Stomach (tissue), 4 donors: ENCODE data around the gene GCNA.

ENCODE experiments used
- EP300 ChIP-seq: sonication (generic); formaldehyde crosslinking; IDR thresholded peaks from one replicate; pipeline ENCODE4 v1.6.1; 2017; ENCODE audit warnings: antibody characterized with exemption
- POLR2A ChIP-seq, 4 donors: fragments of 450-650 bp; IDR thresholded peaks; one replicate each; pipeline ENCODE4 v1.6.1; 2016; ENCODE audit warnings: antibody characterized with exemption in 4 of 4, control low read depth in 2 of 4, mild to moderate bottlenecking in 1 of 4, moderate library complexity in 1 of 4
- POLR2AphosphoS5 ChIP-seq, 3 donors: sonication (generic); formaldehyde crosslinking; IDR thresholded peaks; one replicate each; pipeline ENCODE4 v1.6.1; 2016; ENCODE audit warnings: antibody characterized with exemption in 3 of 3
- TF ChIP-seq, protein P1 (sequence below), 7 experiments: fragments of 450-650 bp in 4 of 7; fragments of 200-600 bp in 3 of 7; sonication (generic) in 3 of 7; IDR thresholded peaks; one replicate each; pipeline ENCODE4 v1.5.1; 2016 to 2019; ENCODE audit warnings: antibody characterized with exemption in 7 of 7, control low read depth in 2 of 7, mild to moderate bottlenecking in 1 of 7

DNA sequence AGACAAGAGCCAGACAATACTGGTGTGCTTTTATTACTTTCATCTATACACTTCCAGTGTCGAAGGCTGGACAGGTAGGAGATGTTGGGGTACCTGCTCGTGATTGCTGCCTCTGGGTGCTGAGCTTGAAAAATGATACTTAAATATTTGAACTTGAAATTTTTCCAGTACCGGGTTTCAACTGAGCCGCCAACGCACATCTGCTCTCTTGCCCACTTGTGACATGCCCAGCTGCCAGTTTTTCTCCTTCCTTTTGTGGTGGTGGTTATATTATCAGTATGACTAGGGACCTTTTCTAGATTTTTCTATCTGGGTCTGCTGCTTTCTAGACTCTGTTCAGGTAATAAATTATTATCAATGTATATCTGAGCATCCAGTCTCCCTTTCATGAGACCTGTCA lies 42.0 kb upstream of the GCNA start:
- TF ChIP-seq POLR2AphosphoS5 (IDR thresholded peaks at IDR 0.05) (no peak), EP300 (no peak), POLR2A (IDR thresholded peaks at IDR 0.05) (no peak)
- TF ChIP-seq, protein P1, sequence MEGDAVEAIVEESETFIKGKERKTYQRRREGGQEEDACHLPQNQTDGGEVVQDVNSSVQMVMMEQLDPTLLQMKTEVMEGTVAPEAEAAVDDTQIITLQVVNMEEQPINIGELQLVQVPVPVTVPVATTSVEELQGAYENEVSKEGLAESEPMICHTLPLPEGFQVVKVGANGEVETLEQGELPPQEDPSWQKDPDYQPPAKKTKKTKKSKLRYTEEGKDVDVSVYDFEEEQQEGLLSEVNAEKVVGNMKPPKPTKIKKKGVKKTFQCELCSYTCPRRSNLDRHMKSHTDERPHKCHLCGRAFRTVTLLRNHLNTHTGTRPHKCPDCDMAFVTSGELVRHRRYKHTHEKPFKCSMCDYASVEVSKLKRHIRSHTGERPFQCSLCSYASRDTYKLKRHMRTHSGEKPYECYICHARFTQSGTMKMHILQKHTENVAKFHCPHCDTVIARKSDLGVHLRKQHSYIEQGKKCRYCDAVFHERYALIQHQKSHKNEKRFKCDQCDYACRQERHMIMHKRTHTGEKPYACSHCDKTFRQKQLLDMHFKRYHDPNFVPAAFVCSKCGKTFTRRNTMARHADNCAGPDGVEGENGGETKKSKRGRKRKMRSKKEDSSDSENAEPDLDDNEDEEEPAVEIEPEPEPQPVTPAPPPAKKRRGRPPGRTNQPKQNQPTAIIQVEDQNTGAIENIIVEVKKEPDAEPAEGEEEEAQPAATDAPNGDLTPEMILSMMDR (IDR thresholded peaks at IDR 0.05), result no peak
